ENCODE results near the gene ITGB3.
A peak's percentile ranks its signal among the peaks of the same experiment; 100 is the strongest.
"Not testable (repeated sequence)": the region's sequence is repeated elsewhere in the genome, so short reads cannot be mapped to it uniquely, and the experiment has no call there.

The ITGB3 gene

DNA sequence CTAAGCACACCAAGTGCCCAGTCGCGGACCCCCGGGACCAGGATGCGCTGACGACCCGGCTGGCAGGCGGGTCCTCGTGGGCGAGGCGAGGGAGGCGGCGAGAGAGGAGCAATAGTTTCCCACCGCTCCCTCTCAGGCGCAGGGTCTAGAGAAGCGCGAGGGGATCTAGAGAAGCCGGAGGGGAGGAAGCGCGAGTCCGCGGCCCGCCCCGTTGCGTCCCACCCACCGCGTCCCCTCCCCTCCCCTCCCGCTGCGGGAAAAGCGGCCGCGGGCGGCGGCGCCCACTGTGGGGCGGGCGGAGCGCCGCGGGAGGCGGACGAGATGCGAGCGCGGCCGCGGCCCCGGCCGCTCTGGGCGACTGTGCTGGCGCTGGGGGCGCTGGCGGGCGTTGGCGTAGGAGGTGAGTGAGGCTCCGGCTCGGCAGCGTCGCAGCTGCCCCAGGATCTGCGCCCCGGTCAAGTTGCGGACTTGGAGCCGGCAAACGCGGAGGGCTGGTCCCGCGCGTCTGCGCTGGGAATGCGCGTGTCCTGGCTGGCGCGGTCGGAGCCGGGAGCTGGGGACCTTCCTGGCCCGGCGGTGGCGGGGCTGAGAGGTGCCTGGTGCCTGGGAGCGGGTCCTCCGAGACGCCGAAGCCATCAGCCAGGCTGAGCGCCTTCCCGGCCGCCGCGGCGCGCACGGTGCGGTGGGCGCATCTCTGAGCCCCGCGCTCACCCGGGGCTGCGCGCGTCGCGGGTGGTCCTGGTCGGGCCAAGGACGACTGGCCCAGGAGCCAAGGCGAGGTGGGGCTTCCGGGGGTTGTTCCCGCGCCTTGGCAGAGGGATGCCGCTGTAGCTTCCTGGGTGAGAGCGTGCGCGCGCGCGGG, at the start of gene ITGB3:
ITGB3 (plus strand) TSS at position 287 of the 862 bp plus-strand sequence; CDS start at position 322, 35 bp downstream.
- DNase-seq, result peak; percentile 43

- peak; percentile 38 for DNase-seq
These were observed 49.5 kb upstream of the ITGB3 start for GRCh38 chr17:47203984-47204721.

DNA sequence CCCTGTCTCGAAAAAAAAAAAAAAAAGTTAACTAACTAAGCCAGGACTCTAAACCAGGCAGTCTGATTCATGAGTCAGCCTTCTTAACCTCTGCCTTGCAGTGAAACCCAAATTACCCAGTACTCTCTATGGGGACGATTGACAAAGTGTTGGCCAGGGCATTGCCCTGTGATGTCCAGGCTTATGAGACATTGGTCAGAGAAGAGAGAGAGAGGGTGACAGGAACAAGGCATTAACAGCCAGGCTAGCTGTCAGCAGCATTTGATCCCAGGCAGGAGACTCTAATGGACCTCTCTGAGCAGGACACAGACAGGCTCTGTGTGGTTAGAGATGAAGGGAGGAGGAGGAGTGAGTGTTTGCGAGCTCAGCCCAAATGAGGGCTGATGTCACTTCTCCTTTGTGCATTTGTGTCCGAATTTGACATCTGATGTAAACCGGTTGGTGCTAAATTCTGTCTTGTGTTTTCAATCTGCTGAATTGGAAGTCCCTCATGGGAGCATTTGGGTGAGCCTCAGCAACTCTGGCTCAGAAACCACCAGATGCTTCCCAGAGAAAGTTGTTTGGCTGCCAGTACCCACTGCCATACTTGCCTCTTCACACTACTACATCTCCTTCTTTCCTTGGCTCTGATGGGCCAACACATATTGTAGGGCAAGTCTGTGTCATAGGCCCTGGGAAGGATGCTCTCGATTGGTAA, 48.8 kb upstream of the ITGB3 start:
- peak; percentile 9 for DNase-seq

DNA sequence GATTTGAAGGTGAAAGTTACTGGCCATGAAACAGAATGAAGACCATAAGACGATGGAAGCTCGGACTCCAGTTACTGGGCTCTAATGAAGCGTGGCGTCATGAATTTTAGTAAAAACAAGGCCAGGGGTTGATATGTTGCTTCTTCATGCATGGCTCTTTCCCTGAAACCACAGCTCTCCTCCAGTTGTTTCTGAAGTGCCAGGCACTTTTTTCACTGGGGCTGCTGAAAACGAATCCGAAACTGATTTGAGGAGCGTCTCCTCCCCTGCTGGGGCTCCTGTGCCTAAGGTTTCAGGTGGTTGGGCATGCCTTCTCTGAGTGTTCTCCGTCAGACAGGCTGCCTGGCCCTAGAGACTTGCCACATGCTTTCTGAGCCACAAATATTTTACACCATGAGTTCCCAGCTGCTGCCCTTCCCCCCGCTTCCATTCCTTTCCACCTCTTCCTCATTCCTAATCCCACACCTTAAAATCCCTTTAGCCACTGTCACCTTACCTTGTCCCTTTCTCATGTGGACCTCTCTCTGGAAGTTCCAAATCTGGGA, 48.1 kb upstream of the ITGB3 start:
- DNase-seq, result peak; percentile 42

DNA sequence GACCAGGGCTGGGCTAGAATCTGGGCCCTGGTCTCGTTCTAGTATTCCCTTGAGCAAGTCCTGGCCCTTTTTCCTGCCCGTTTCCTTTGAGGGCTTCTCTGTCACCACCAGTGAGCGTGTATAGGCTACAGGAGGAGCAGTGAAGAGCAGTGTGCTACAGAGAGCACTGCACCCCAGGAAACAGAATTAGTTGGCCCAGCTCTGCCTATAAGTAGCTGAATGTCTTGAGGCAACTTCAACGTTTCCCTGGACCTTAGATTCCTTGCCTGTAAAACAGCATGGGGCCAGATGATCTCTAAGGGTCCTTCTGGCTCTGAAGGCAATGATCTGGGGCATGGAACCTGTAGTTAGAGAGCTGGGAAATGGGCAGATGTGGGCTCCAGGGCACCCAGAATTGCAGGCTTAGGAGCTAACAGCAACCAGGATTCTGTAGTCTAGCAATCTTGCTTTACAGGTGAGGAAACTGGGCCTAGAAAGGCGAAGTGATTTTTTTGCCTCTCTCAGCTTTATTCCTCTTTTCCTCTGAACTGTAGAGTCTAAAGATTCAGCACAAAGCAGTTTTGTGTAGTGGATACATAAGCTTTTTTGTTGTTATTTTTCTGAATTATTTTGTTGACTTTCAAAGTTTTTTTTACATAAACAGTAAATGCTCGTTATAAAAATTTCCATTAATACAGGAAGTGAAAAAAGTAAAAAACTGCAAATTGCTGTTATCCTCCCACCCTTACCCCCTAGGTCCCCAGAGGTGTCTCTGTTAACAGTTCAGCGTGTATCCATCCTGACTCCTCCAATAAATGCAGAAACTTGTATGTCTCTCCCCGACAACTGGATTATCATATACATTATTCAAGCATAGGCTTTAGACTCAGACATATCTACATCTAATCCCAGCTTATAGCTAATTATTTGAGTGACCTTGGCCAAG, 46.2 kb upstream of the ITGB3 start:
- DNase-seq, result no peak

DNA sequence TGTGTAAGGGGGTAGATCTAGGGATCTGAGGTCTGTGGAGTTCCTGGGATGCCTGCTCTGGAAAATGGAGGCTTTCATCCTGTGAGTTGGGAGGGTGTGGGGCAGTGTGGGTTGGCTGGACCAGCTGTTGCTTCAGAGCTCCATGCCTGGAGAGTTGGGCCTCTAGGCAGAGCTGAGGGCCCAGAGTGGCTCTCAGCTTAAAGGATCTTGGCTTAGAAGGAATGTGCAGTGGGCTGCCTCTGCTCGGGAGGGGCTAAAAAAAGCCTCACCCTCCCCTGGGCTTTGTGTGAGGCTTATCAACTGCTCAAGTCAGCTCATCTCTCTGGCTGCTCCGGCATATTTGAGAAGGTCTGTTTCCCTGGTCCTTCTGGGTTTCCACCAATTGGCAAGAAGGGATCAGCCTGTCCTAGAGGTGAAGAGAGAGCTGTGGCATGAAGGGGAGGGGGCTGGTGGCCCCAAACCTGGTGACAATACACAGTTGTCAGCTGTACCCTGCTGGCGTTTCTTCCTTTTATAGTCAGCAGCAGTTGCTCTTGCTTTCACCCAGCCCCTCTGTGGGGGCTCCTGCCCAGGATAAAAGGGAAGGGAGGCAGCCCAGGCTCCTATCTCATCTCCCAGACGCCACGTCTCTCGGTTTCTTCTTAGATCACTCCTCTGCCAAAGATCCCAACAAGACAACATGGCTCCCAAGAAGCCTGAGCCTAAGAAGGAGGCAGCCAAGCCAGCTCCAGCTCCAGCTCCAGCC, 44.7 kb upstream of the ITGB3 start, which contains the start of gene MYL4:
MYL4 (plus strand) TSS at position 605 of the 745 bp plus-strand sequence; CDS start at position 680, 75 bp downstream.
- no peak for DNase-seq

- DNase-seq, result no peak
These were observed 44.1 kb upstream of the ITGB3 start for GRCh38 chr17:47209499-47209898.

GRCh38 chr17:47210105-47210504, 43.5 kb upstream of the ITGB3 start:
- no peak for DNase-seq

DNA sequence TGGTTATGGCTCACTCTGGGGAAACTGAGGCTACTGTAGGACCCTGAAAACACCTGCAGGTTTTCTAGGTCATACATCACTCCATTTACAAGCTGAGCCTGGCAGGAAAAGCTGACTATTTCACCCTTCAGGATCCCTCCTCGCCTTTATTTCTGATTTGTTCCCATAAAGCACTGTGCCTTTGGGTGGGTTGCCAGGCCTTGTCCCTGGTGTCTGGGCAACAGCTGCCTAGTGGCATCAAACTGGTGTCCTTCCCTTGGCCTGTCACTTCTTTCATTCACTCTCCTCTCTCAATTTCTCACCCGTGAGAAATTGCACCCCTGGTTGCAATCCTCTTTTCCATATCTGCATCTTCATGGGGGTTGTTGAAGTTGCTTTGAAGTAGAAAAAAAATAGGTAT, 42.8 kb upstream of the ITGB3 start:
- DNase-seq, result no peak

GRCh38 chr17:47212458-47212857, 41.2 kb upstream of the ITGB3 start:
- DNase-seq, result no peak

- DNase-seq, result no peak
These were observed 40.1 kb upstream of the ITGB3 start for GRCh38 chr17:47213540-47213939.

DNA sequence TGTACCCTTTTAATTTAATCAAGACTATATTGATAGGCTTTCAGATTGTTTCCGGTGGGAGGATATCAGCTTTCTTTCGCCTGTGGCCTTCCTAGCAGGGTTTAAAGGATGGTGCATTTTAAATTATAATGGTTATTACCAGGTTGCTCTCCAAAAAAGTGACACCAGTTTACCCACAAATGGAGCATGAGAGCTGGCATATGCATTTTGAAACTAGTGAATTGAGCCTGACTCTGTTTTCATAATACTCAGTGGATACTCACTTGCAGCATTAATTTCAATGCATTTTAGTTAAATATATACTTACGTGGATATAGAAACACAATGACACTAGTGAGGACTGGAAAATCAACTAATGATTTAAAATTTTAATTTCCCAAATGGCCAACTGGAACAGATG, 38.7 kb upstream of the ITGB3 start:
- no peak for DNase-seq

DNA sequence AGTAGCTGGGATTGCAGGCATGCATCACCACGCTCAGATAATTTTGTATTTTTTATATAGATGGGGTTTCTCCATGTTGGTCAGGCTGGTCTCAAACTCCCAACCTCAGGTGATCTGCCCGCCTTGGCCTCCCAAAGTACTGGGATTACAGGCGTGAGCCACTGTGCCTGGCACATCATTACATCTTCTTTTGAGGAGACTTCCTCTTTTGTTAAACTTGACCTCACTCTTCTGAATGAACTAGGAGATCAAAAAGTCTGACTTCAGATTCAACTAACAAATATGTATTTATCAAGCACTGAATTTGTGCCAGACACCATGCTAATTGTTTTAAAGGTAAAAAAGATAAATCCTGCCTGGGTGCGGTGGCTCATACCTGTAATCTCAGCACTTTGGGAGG, 36.8 kb upstream of the ITGB3 start:
- DNase-seq, result not testable (repeated sequence)

- DNase-seq, result not testable (repeated sequence)
These were observed 36.3 kb upstream of the ITGB3 start for GRCh38 chr17:47217279-47217678.

DNA sequence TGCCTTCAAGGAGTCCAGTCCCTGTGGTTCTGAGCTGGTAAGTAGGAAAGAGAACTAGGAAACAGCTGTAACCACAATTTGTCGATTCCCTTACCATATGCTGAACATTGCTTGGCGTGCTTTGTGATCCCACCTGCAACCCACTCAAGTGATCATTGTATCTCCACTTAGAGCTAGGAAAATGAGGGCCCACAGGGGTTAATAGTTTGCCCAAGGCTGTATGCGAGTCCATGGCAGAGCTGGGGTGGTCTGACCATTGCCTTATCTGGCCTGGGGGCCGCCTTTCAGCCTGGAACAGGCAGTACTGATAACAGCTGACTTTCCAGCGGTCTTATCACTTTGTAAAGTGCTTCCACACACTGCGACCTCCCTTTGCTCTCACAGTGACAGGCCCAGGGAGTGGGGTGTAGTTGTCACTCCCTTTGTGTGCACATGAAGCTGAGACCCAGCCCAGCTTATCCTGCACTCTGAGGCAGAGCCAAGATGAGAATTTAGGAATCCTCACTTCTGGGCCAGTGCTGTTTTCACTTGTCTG, 34.7 kb upstream of the ITGB3 start:
- DNase-seq, result no peak

DNA sequence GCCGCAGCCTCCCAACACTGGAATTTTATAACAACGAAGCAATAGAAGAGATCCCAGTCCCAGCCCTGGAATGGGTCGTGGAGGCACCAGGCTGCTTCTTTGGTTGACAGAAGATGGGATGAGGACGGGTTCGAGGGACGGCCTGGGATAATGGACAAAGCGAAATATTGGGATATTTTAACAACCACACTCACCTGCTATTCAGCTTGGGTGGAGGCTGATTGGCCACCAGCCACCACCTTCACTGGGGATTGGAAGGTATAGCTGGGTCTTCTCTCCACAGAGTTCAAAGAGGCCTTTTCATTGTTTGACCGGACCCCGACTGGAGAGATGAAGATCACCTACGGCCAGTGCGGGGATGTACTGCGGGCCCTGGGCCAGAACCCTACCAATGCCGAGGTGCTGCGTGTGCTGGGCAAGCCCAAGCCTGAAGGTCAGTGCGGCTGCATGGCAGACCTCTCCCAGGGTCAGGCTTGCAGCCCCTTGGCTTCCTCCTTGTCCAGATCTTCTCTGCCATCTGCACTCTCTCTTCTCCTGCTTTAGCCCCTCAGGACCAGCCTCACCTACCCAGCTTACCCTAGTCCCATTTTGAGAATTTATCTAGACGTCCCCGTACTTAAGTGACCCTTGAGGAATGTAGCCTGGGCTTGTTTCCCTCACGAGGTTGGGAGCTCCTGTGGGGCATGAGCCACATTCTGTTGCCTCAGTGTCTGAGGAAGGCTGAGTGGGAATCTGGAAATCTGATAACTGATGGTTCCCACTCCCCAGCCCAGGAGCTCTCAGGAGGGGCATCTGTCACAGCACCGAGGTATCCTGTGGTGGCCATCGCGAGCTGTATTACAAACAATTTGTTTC, 33.8 kb upstream of the ITGB3 start:
- DNase-seq, result no peak

GRCh38 chr17:47220531-47220999, 33.1 kb upstream of the ITGB3 start:
- DNase-seq, result no peak

- DNase-seq, result no peak
These were observed 32.5 kb upstream of the ITGB3 start for GRCh38 chr17:47221154-47221553.

GRCh38 chr17:47222047-47222446, 31.6 kb upstream of the ITGB3 start:
- no peak for DNase-seq

GRCh38 chr17:47223007-47223406, 30.6 kb upstream of the ITGB3 start:
- DNase-seq, result no peak
